PC-3 (cell line): ENCODE data around the gene PTGIS.

Experiments used
- CTCF ChIP-seq: fragments of 300-600 bp; sonication (generic); conservative IDR thresholded peaks from 2 replicates; pipeline ENCODE4 v1.5.1; 2017; ENCODE audit warnings: antibody characterized with exemption, low read depth, mild to moderate bottlenecking, low read length
- EZH2 ChIP-seq: fragments of 300-600 bp; sonication (generic); IDR thresholded peaks from one replicate; pipeline ENCODE4 v1.6.1; 2017; ENCODE audit warnings: antibody characterized with exemption, mild to moderate bottlenecking, low read length; ENCODE audit not compliant: unreplicated experiment

- TF ChIP-seq CTCF (no peak), EZH2 (no peak)
Measured at GRCh38 chr20:49480236-49480635, 87.7 kb downstream of the PTGIS start.
